SK-N-MC (cell line): Measurements from ENCODE around the gene GRID2.
A peak's percentile ranks its signal among the peaks of the same experiment; 100 is the strongest.
"Not testable (repeated sequence)": the region's sequence is repeated elsewhere in the genome, so short reads cannot be mapped to it uniquely, and the experiment has no call there.

Source experiments
- DNase-seq: peaks from one replicate; pipeline ENCODE4 v3.0.0-alpha.2; 2011; ENCODE audit warnings: low read depth, low spot score
- H3K27ac ChIP-seq: fragments of 200-600 bp; sonication (generic); 2 replicates; pipeline ENCODE4 v1.5.1; 2016; ENCODE audit warnings: mixed run types
- H3K36me3 ChIP-seq: fragments of 200-600 bp; sonication (generic); 2 replicates; pipeline ENCODE4 v1.6.1; 2017; ENCODE audit warnings: antibody characterized with exemption, low read length, mixed read lengths; ENCODE audit not compliant: insufficient read depth
- H3K4me3 ChIP-seq: fragments of 200-600 bp; sonication (generic); 2 replicates; pipeline ENCODE4 v1.5.1; 2016
- H3K9ac ChIP-seq: fragments of 200-600 bp; sonication (generic); 2 replicates; pipeline ENCODE4 v1.8.0; 2017; ENCODE audit warnings: mixed run types, mixed read lengths; ENCODE audit not compliant: insufficient read length
- H3K9me3 ChIP-seq: fragments of 200-600 bp; sonication (generic); 2 replicates; pipeline ENCODE4 v1.6.1; 2017; ENCODE audit warnings: low read depth, mild to moderate bottlenecking, antibody characterized with exemption, low read length, moderate library complexity, mixed read lengths
- EZH2 ChIP-seq: fragments of 200-600 bp; sonication (generic); IDR thresholded peaks from one replicate; pipeline ENCODE4 v1.6.1; 2017; ENCODE audit warnings: antibody characterized with exemption
- FOXP2 ChIP-seq: optimal IDR thresholded peaks from 2 replicates; pipeline ENCODE3; 2011; ENCODE audit warnings: mild to moderate bottlenecking, moderate library complexity; ENCODE audit not compliant: insufficient read depth; ENCODE audit errors: extremely low read length, control extremely low read depth
- POLR2AphosphoS5 ChIP-seq: IDR thresholded peaks from 2 replicates; pipeline ENCODE4 v1.6.1; 2012; ENCODE audit warnings: mild to moderate bottlenecking, low read depth, low read length, borderline replicate concordance

The GRID2 gene

DNA sequence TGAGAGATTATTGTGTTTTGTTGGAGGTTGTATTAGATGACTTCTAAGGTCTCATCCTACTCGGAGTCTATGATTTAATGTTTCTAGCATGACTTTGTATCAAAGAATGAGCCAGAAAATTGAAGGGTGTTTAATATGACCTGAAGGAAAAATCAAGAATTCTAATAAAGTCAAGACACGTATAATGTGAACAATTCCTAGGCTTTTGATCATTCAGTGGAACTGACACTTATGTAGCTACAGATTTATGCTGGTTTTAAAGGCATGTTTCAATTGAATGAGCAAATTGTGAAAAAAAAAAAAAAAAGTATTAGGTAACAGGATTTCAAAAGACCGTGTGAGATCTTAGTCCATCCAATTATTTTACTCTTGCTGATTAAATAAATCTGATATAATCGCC is 64.9 kb downstream of the GRID2 start:
- Histone ChIP-seq H3K9ac (no peak overlapping the region), H3K4me3 (no peak overlapping the region), H3K27ac (no peak overlapping the region), H3K36me3 (no peaks in the 10 kb centered on the region), H3K9me3 (no peaks in the 10 kb centered on the region)
- DNase-seq, result no peak
- no peak for TF ChIP-seq EZH2
- TF ChIP-seq POLR2AphosphoS5, result no peak
- TF ChIP-seq FOXP2, result no peak

GRCh38 chr4:92381616-92382015 is 77.8 kb downstream of the GRID2 start:
- Histone ChIP-seq H3K9me3 (no peaks in the 10 kb centered on the region), H3K4me3 (no peak overlapping the region), H3K9ac (no peak overlapping the region), H3K27ac (peak overlapping the region; percentile 42; the same call in 1 of the 2 replicates), H3K36me3 (no peaks in the 10 kb centered on the region)
- TF ChIP-seq POLR2AphosphoS5 (no peak), EZH2 (no peak), FOXP2 (no peak)
- no peak for DNase-seq

GRCh38 chr4:92382128-92382527 is 78.4 kb downstream of the GRID2 start:
- Histone ChIP-seq H3K27ac (no peak overlapping the region), H3K36me3 (no peaks in the 10 kb centered on the region), H3K9ac (no peak overlapping the region), H3K4me3 (no peak overlapping the region), H3K9me3 (no peaks in the 10 kb centered on the region)
- no peak for DNase-seq
- no peak for TF ChIP-seq POLR2AphosphoS5
- TF ChIP-seq FOXP2, result no peak

DNA sequence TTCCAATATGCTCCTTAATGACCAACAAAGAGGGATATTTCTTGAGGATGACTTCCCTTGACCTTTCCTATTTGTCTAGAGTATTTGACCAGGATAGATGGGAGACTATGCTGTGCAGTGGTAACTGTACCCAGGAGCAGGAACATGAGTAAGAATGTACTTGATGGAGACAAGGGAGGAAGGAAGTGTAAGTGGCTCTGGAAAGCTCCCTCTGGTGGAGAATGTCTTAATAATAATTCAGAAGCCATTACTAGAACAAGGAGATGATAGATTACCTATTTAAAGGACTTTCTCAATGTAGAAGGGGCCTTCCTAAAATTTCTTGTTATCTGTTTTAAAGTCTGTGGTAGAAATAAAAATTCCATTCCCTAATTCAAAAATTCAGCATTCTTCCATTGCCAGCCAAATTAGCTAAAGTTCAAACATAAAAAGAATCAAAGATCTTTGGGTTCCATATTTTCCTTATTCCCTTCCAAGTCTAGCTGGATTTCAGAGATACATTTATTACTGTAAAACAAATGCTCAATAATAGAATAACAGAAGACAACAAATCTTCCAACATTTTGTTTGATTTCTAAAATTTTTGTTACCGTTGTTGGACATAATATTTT is 83.8 kb downstream of the GRID2 start:
- H3K9ac ChIP-seq, result no peak overlapping the region
- H3K9me3 ChIP-seq, result no peaks in the 10 kb centered on the region
- no peak overlapping the region for H3K27ac ChIP-seq
- DNase-seq, result peak; percentile 42
- no peak for TF ChIP-seq POLR2AphosphoS5
- TF ChIP-seq FOXP2, result no peak
- TF ChIP-seq EZH2, result no peak
- no peak overlapping the region for H3K4me3 ChIP-seq
- H3K36me3 ChIP-seq, result no peaks in the 10 kb centered on the region

GRCh38 chr4:92399032-92399431 is 95.3 kb downstream of the GRID2 start:
- H3K36me3 ChIP-seq, result no peaks in the 10 kb centered on the region
- H3K4me3 ChIP-seq, result no peak overlapping the region
- no peak overlapping the region for H3K27ac ChIP-seq
- H3K9ac ChIP-seq, result no peak overlapping the region
- no peaks in the 10 kb centered on the region for H3K9me3 ChIP-seq
- no peak for DNase-seq
- TF ChIP-seq FOXP2 (no peak), POLR2AphosphoS5 (no peak), EZH2 (no peak)

- DNase-seq, H3K27ac ChIP-seq, H3K9me3 ChIP-seq, H3K4me3 ChIP-seq, H3K36me3 ChIP-seq, H3K9ac ChIP-seq: not testable (repeated sequence)
Measured at GRCh38 chr4:92403525-92403924, 99.8 kb downstream of the GRID2 start.

DNA sequence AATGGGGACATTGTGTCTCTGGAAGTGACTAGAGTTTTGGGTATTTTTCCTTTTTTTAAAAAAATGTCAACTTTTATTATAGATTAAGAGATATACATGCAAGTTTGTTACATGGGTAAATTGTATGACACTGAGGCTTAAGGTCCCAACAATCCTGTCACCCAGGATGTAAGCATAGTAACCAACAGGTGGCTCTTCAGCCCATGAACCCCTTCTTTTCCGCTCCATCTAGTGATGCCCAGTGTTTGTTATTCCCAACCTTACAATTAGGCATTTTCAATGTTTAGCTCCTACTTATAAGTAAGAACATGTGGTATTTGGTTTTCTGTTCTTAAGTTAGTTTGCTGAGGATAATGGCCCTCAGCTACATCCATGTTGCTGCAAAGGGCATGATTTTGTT is 102.7 kb downstream of the GRID2 start:
- no peak overlapping the region for H3K4me3 ChIP-seq
- H3K36me3 ChIP-seq, result no peaks in the 10 kb centered on the region
- H3K9me3 ChIP-seq, result no peaks in the 10 kb centered on the region
- DNase-seq, result no peak
- H3K27ac ChIP-seq, result no peak overlapping the region
- no peak overlapping the region for H3K9ac ChIP-seq
- TF ChIP-seq FOXP2, result no peak
- no peak for TF ChIP-seq EZH2
- no peak for TF ChIP-seq POLR2AphosphoS5

DNA sequence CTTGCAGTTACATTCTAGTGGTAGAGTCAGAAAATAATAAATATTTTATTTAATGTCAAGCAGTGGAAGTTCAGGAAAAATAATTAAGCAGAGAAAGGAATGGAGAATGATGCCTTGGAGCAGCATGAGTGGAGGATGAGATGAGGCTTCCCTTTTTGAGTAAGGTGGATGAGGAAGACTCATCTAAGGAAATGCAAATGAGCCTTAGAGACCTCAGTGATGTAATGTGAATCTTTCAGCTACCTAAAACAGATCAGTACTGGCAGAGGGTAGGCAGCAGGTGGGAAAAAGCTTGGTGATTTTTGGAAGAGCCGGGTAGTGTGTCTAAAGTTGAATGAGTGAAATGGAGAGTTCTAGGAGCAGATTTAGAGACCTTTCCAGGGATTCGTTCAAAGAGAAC is 118.2 kb downstream of the GRID2 start:
- H3K4me3 ChIP-seq, result no peak overlapping the region
- DNase-seq, result no peak
- no peaks in the 10 kb centered on the region for H3K36me3 ChIP-seq
- H3K27ac ChIP-seq, result no peak overlapping the region
- no peaks in the 10 kb centered on the region for H3K9me3 ChIP-seq
- H3K9ac ChIP-seq, result no peak overlapping the region
- TF ChIP-seq FOXP2 (no peak), POLR2AphosphoS5 (no peak), EZH2 (no peak)

- TF ChIP-seq POLR2AphosphoS5 (no peak), FOXP2 (no peak), EZH2 (no peak)
- DNase-seq, result no peak
- Histone ChIP-seq H3K4me3 (no peak overlapping the region), H3K36me3 (no peaks in the 10 kb centered on the region), H3K27ac (no peak overlapping the region), H3K9me3 (no peaks in the 10 kb centered on the region; the same call in 1 of the 2 replicates), H3K9ac (no peak overlapping the region)
Measured at GRCh38 chr4:92433272-92433758, 129.5 kb downstream of the GRID2 start.

- not testable (repeated sequence) for H3K9me3 ChIP-seq, H3K9ac ChIP-seq, H3K4me3 ChIP-seq, DNase-seq, H3K36me3 ChIP-seq, H3K27ac ChIP-seq
Measured at GRCh38 chr4:92438722-92439121, 135.0 kb downstream of the GRID2 start.

GRCh38 chr4:92442131-92442530 is 138.4 kb downstream of the GRID2 start:
- not testable (repeated sequence) for H3K9ac ChIP-seq, H3K9me3 ChIP-seq, DNase-seq, H3K36me3 ChIP-seq, H3K27ac ChIP-seq, H3K4me3 ChIP-seq

GRCh38 chr4:92444143-92444843 is 140.5 kb downstream of the GRID2 start:
- H3K4me3 ChIP-seq, result not testable (repeated sequence)

More at GRCh38 chr4:92444143-92444843, 140.5 kb downstream of the GRID2 start:
- H3K27ac ChIP-seq, H3K9me3 ChIP-seq, H3K36me3 ChIP-seq, DNase-seq, H3K9ac ChIP-seq: not testable (repeated sequence)
